Measurements from ENCODE around the gene TXNDC12. TPM values are rescaled to one million over a fixed set of nuclear protein-coding genes. Genes with fewer than 3 reads are reported as not detected.

TXNDC12 gene
- total RNA-seq, 1 experiment from 2014 or later = 80.9 TPM

DNA sequence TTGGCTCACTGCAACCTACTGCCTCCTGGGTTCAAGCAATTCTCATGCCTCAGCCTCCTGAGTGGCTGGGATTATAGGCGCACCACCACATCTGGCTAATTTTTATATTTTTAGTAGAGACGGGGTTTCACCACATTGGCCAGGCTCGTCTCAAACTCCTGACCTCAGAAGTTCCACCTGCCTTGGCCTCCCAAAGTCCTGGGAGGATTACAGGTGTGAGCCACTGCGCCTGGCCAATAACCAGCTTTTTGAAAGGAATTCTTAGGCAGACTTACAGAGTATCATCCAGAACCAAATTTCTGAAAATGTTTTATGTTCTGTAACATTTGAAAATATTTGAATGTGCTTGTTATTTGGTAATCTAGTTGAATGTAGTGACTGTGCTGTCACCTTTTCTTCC lies 15.7 kb upstream of the TXNDC12 start:
- Mint-ChIP-seq H3K27me3 (ENCODE audit: low read depth) (no peaks in the 10 kb centered on the region), H3K9me3 (no peaks in the 10 kb centered on the region), H3K36me3 (peaks cover 47% of the 10 kb centered on the region), H3K4me3 (no peak overlapping the region), H3K4me1 (no peaks in the 10 kb centered on the region), H3K27ac (no peak overlapping the region)
- CTCF ChIA-PET = no interaction called here
- TF ChIP-seq, protein P1, sequence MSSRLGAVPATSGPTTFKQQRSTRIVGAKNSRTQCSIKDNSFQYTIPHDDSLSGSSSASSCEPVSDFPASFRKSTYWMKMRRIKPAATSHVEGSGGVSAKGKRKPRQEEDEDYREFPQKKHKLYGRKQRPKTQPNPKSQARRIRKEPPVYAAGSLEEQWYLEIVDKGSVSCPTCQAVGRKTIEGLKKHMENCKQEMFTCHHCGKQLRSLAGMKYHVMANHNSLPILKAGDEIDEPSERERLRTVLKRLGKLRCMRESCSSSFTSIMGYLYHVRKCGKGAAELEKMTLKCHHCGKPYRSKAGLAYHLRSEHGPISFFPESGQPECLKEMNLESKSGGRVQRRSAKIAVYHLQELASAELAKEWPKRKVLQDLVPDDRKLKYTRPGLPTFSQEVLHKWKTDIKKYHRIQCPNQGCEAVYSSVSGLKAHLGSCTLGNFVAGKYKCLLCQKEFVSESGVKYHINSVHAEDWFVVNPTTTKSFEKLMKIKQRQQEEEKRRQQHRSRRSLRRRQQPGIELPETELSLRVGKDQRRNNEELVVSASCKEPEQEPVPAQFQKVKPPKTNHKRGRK (CRISPR knock-in tag; IDR thresholded peaks at IDR 0.05; ENCODE audit: borderline replicate concordance) = no peak
- no peak for TF ChIP-seq CREM (CRISPR knock-in tag; IDR thresholded peaks at IDR 0.05)
- TF ChIP-seq, protein P2, sequence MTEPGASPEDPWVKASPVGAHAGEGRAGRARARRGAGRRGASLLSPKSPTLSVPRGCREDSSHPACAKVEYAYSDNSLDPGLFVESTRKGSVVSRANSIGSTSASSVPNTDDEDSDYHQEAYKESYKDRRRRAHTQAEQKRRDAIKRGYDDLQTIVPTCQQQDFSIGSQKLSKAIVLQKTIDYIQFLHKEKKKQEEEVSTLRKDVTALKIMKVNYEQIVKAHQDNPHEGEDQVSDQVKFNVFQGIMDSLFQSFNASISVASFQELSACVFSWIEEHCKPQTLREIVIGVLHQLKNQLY (CRISPR knock-in tag; IDR thresholded peaks at IDR 0.05) = no peak
- TF ChIP-seq CREB1 (CRISPR knock-in tag; IDR thresholded peaks at IDR 0.05) = no peak
- TF ChIP-seq, protein P3, sequence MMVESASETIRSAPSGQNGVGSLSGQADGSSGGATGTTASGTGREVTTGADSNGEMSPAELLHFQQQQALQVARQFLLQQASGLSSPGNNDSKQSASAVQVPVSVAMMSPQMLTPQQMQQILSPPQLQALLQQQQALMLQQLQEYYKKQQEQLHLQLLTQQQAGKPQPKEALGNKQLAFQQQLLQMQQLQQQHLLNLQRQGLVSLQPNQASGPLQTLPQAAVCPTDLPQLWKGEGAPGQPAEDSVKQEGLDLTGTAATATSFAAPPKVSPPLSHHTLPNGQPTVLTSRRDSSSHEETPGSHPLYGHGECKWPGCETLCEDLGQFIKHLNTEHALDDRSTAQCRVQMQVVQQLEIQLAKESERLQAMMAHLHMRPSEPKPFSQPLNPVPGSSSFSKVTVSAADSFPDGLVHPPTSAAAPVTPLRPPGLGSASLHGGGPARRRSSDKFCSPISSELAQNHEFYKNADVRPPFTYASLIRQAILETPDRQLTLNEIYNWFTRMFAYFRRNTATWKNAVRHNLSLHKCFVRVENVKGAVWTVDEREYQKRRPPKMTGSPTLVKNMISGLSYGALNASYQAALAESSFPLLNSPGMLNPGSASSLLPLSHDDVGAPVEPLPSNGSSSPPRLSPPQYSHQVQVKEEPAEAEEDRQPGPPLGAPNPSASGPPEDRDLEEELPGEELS (CRISPR knock-in tag; IDR thresholded peaks at IDR 0.05) = no peak
- TF ChIP-seq, protein P4, sequence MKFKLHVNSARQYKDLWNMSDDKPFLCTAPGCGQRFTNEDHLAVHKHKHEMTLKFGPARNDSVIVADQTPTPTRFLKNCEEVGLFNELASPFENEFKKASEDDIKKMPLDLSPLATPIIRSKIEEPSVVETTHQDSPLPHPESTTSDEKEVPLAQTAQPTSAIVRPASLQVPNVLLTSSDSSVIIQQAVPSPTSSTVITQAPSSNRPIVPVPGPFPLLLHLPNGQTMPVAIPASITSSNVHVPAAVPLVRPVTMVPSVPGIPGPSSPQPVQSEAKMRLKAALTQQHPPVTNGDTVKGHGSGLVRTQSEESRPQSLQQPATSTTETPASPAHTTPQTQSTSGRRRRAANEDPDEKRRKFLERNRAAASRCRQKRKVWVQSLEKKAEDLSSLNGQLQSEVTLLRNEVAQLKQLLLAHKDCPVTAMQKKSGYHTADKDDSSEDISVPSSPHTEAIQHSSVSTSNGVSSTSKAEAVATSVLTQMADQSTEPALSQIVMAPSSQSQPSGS (CRISPR knock-in tag; IDR thresholded peaks at IDR 0.05; ENCODE audit: borderline replicate concordance, low read depth) = no peak
- TF ChIP-seq, protein P5, sequence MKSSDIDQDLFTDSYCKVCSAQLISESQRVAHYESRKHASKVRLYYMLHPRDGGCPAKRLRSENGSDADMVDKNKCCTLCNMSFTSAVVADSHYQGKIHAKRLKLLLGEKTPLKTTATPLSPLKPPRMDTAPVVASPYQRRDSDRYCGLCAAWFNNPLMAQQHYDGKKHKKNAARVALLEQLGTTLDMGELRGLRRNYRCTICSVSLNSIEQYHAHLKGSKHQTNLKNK (CRISPR knock-in tag; IDR thresholded peaks at IDR 0.05) = no peak
- TF ChIP-seq JAZF1 (CRISPR knock-in tag; IDR thresholded peaks at IDR 0.05) = no peak
- TF ChIP-seq NFE2L1 (CRISPR knock-in tag; IDR thresholded peaks at IDR 0.05) = no peak
- TF ChIP-seq, protein P6, sequence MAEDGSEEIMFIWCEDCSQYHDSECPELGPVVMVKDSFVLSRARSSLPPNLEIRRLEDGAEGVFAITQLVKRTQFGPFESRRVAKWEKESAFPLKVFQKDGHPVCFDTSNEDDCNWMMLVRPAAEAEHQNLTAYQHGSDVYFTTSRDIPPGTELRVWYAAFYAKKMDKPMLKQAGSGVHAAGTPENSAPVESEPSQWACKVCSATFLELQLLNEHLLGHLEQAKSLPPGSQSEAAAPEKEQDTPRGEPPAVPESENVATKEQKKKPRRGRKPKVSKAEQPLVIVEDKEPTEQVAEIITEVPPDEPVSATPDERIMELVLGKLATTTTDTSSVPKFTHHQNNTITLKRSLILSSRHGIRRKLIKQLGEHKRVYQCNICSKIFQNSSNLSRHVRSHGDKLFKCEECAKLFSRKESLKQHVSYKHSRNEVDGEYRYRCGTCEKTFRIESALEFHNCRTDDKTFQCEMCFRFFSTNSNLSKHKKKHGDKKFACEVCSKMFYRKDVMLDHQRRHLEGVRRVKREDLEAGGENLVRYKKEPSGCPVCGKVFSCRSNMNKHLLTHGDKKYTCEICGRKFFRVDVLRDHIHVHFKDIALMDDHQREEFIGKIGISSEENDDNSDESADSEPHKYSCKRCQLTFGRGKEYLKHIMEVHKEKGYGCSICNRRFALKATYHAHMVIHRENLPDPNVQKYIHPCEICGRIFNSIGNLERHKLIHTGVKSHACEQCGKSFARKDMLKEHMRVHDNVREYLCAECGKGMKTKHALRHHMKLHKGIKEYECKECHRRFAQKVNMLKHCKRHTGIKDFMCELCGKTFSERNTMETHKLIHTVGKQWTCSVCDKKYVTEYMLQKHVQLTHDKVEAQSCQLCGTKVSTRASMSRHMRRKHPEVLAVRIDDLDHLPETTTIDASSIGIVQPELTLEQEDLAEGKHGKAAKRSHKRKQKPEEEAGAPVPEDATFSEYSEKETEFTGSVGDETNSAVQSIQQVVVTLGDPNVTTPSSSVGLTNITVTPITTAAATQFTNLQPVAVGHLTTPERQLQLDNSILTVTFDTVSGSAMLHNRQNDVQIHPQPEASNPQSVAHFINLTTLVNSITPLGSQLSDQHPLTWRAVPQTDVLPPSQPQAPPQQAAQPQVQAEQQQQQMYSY (CRISPR knock-in tag; IDR thresholded peaks at IDR 0.05) = no peak
- TF ChIP-seq, protein P7, sequence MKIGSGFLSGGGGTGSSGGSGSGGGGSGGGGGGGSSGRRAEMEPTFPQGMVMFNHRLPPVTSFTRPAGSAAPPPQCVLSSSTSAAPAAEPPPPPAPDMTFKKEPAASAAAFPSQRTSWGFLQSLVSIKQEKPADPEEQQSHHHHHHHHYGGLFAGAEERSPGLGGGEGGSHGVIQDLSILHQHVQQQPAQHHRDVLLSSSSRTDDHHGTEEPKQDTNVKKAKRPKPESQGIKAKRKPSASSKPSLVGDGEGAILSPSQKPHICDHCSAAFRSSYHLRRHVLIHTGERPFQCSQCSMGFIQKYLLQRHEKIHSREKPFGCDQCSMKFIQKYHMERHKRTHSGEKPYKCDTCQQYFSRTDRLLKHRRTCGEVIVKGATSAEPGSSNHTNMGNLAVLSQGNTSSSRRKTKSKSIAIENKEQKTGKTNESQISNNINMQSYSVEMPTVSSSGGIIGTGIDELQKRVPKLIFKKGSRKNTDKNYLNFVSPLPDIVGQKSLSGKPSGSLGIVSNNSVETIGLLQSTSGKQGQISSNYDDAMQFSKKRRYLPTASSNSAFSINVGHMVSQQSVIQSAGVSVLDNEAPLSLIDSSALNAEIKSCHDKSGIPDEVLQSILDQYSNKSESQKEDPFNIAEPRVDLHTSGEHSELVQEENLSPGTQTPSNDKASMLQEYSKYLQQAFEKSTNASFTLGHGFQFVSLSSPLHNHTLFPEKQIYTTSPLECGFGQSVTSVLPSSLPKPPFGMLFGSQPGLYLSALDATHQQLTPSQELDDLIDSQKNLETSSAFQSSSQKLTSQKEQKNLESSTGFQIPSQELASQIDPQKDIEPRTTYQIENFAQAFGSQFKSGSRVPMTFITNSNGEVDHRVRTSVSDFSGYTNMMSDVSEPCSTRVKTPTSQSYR (CRISPR knock-in tag; IDR thresholded peaks at IDR 0.05) = no peak
- TF ChIP-seq HMGA2 (CRISPR knock-in tag; IDR thresholded peaks at IDR 0.05) = no peak
- TF ChIP-seq, protein P8, sequence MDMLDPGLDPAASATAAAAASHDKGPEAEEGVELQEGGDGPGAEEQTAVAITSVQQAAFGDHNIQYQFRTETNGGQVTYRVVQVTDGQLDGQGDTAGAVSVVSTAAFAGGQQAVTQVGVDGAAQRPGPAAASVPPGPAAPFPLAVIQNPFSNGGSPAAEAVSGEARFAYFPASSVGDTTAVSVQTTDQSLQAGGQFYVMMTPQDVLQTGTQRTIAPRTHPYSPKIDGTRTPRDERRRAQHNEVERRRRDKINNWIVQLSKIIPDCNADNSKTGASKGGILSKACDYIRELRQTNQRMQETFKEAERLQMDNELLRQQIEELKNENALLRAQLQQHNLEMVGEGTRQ (CRISPR knock-in tag; IDR thresholded peaks at IDR 0.05) = no peak
- TF ChIP-seq MXD4 (CRISPR knock-in tag; IDR thresholded peaks at IDR 0.05; ENCODE audit: borderline replicate concordance) = no peak
- no peak for TF ChIP-seq TEAD4 (CRISPR knock-in tag; IDR thresholded peaks at IDR 0.05)
- no peak for TF ChIP-seq ZNF396 (CRISPR knock-in tag; IDR thresholded peaks at IDR 0.05; ENCODE audit: borderline replicate concordance)
- TF ChIP-seq, protein P9, sequence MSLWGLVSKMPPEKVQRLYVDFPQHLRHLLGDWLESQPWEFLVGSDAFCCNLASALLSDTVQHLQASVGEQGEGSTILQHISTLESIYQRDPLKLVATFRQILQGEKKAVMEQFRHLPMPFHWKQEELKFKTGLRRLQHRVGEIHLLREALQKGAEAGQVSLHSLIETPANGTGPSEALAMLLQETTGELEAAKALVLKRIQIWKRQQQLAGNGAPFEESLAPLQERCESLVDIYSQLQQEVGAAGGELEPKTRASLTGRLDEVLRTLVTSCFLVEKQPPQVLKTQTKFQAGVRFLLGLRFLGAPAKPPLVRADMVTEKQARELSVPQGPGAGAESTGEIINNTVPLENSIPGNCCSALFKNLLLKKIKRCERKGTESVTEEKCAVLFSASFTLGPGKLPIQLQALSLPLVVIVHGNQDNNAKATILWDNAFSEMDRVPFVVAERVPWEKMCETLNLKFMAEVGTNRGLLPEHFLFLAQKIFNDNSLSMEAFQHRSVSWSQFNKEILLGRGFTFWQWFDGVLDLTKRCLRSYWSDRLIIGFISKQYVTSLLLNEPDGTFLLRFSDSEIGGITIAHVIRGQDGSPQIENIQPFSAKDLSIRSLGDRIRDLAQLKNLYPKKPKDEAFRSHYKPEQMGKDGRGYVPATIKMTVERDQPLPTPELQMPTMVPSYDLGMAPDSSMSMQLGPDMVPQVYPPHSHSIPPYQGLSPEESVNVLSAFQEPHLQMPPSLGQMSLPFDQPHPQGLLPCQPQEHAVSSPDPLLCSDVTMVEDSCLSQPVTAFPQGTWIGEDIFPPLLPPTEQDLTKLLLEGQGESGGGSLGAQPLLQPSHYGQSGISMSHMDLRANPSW (CRISPR knock-in tag; conservative IDR thresholded peaks at IDR 0.05; ENCODE audit: low read depth) = no peak
- no peak for TF ChIP-seq ZNF121 (CRISPR knock-in tag; IDR thresholded peaks at IDR 0.05)
- no peak for TF ChIP-seq ZNF138 (CRISPR knock-in tag; conservative IDR thresholded peaks at IDR 0.05)
- no peak for TF ChIP-seq ZNF317 (CRISPR knock-in tag; IDR thresholded peaks at IDR 0.05; ENCODE audit: borderline replicate concordance, low read depth)
- ATAC-seq = no peak
- POLR2A ChIA-PET = no interaction called here
- no peak for DNase-seq (ENCODE audit: low spot score)

Measured in WTC11 (cell line).